Measurements from ENCODE around the gene EIF4H.

- TF ChIP-seq, protein P1, sequence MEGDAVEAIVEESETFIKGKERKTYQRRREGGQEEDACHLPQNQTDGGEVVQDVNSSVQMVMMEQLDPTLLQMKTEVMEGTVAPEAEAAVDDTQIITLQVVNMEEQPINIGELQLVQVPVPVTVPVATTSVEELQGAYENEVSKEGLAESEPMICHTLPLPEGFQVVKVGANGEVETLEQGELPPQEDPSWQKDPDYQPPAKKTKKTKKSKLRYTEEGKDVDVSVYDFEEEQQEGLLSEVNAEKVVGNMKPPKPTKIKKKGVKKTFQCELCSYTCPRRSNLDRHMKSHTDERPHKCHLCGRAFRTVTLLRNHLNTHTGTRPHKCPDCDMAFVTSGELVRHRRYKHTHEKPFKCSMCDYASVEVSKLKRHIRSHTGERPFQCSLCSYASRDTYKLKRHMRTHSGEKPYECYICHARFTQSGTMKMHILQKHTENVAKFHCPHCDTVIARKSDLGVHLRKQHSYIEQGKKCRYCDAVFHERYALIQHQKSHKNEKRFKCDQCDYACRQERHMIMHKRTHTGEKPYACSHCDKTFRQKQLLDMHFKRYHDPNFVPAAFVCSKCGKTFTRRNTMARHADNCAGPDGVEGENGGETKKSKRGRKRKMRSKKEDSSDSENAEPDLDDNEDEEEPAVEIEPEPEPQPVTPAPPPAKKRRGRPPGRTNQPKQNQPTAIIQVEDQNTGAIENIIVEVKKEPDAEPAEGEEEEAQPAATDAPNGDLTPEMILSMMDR (IDR thresholded peaks at IDR 0.05), result no peak
- TF ChIP-seq ZFX (IDR thresholded peaks at IDR 0.05; ENCODE audit: borderline replicate concordance), result no peak
Observed at GRCh38 chr7:74149603-74150002, 24.6 kb upstream of the EIF4H start.
